Activated T-cell treated with anti-CD3 and anti-CD28 coated beads, Interleukin-2, amount 50 U/mL, for 72 hours (primary cell): ENCODE measurements around the gene RIPOR2. TPM values are rescaled to one million over a fixed set of nuclear protein-coding genes. Genes with fewer than 3 reads are reported as not detected.
"Not testable (repeated sequence)": the region's sequence is repeated elsewhere in the genome, so short reads cannot be mapped to it uniquely, and the experiment has no call there.

Experiments
- ATAC-seq, 2 donors: fragments of 150-1000 bp; cut with Tn5 transposase; replicated peaks in 1 of 2; 2 replicates each; pipeline ENCODE4 v1.10.0; 2021; ENCODE audit warnings: moderate library complexity in 2 of 2, mild to moderate bottlenecking in 1 of 2
- DNase-seq, 2 donors: peaks; one replicate each; pipeline ENCODE4 v3.0.0; 2021 to 2022; ENCODE audit warnings: mixed read lengths in 1 of 2
- H3K27ac Mint-ChIP-seq: one replicate; pipeline ENCODE4 v1.8.0; 2022; ENCODE audit warnings: mild to moderate bottlenecking, moderate library complexity, mixed read lengths
- H3K27me3 Mint-ChIP-seq: one replicate; pipeline ENCODE4 v1.8.0; 2022; ENCODE audit warnings: low read depth, mixed read lengths
- H3K36me3 Mint-ChIP-seq, 2 donors: one replicate each; pipeline ENCODE4 v1.8.0; 2022; ENCODE audit warnings: mixed read lengths in 2 of 2, mild to moderate bottlenecking in 1 of 2; ENCODE audit not compliant: insufficient read depth in 2 of 2
- H3K4me1 Mint-ChIP-seq: one replicate; pipeline ENCODE4 v1.8.0; 2022; ENCODE audit warnings: low read depth, mixed read lengths
- H3K4me3 Mint-ChIP-seq, 2 donors: one replicate each; pipeline ENCODE4 v1.8.0; 2022; ENCODE audit warnings: mild to moderate bottlenecking in 2 of 2, mixed read lengths in 2 of 2, moderate library complexity in 2 of 2
- H3K9me3 Mint-ChIP-seq, 2 donors: one replicate each; pipeline ENCODE4 v1.8.0; 2022; ENCODE audit warnings: mixed read lengths in 2 of 2
- total RNA-seq, 2 donors: library from RNA; stranded (reverse); gene quantifications; one replicate each; pipeline ENCODE4 v1.2.3, GENCODE V29; 2022

RIPOR2 gene
- total RNA-seq, 2 donors from 2014 or later: 67.0 to 69.7 TPM

- H3K27me3 Mint-ChIP-seq: no peaks in the 10 kb centered on the region
- H3K4me3 Mint-ChIP-seq: no peak overlapping the region
- peaks cover 6 to 8% of the 10 kb centered on the region in 2 donors for H3K36me3 Mint-ChIP-seq
- no peaks in the 10 kb centered on the region for H3K4me1 Mint-ChIP-seq
- no peak overlapping the region for H3K27ac Mint-ChIP-seq
- H3K9me3 Mint-ChIP-seq: peaks cover 0 to 8% of the 10 kb centered on the region in 2 donors
- ATAC-seq (no peak), DNase-seq (no peak)
These were observed 180.5 kb downstream of the RIPOR2 start for GRCh38 chr6:24755279-24755678.

GRCh38 chr6:24754378-24754777, 181.4 kb downstream of the RIPOR2 start:
- not testable (repeated sequence) for DNase-seq, H3K4me1 Mint-ChIP-seq, H3K27me3 Mint-ChIP-seq, H3K4me3 Mint-ChIP-seq, H3K9me3 Mint-ChIP-seq, ATAC-seq, H3K27ac Mint-ChIP-seq, H3K36me3 Mint-ChIP-seq

Other genes with a start within 250 kb of the RIPOR2 start
- 100 to 1,000 TPM; 181 to 194 TPM for gene C6orf62, start 216.8 kb downstream of the RIPOR2 start, total RNA-seq
- gene GMNN, start 161.0 kb downstream of the RIPOR2 start, total RNA-seq: 10 to 100 TPM; 50.8 to 58.5 TPM
- not detected for gene ARMH2, start 137.0 kb downstream of the RIPOR2 start, total RNA-seq